Measurements from ENCODE around the gene PFKFB4.
A peak's percentile ranks its signal among the peaks of the same experiment; 100 is the strongest.

PFKFB4 gene

DNA sequence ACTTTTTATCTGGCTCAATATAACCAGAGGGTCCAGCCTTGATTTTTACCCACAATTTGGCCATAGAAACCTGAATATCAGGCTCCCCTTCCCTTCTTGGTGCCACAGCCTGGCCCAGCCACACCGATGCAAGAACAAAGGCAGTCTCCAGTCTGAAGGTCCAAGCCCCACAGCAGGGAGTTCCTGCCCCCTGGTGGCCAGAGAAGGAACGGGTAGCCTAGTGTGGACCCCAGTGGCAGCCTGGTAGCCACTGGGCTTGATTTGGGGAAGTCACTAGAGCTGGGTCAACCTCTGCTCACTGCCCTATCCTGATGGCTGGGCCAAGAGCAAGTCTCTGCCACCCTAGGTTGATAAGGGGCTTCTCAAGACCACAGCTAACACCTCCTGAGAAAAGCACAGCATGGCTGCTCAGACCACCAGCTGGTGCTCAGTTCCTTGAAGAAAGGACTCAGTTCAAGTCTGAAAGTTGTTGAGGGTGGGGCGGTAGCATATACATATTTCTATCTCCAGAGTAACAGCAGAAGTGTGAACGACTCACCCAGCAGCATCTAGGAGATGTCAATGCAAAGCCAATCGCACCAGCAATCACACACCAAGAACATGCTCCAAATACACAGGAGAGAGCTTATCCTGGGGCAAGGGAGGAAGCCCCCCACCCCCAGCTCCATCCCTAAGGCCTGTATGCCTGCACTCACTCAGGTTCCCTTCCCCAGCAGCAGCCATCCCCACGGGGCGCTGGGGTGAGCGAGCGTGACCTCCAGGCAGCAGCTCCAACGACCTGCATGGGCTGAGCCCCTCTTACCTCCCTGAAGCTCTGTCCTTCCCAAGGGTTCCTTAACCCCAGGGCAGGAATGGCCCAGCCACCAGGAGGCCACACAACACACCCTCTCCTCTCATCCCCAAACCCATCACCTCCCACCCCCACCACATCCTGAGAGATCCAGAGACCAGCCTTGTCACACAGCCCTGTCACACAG is 7.6 kb downstream of the PFKFB4 start:
- DNase-seq (ENCODE audit: extremely low read depth, low read depth), result peak; percentile 38
- TF ChIP-seq, protein P1, sequence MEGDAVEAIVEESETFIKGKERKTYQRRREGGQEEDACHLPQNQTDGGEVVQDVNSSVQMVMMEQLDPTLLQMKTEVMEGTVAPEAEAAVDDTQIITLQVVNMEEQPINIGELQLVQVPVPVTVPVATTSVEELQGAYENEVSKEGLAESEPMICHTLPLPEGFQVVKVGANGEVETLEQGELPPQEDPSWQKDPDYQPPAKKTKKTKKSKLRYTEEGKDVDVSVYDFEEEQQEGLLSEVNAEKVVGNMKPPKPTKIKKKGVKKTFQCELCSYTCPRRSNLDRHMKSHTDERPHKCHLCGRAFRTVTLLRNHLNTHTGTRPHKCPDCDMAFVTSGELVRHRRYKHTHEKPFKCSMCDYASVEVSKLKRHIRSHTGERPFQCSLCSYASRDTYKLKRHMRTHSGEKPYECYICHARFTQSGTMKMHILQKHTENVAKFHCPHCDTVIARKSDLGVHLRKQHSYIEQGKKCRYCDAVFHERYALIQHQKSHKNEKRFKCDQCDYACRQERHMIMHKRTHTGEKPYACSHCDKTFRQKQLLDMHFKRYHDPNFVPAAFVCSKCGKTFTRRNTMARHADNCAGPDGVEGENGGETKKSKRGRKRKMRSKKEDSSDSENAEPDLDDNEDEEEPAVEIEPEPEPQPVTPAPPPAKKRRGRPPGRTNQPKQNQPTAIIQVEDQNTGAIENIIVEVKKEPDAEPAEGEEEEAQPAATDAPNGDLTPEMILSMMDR (IDR thresholded peaks at IDR 0.05; ENCODE audit: low read depth, low read length), result peak; percentile 98

DNA sequence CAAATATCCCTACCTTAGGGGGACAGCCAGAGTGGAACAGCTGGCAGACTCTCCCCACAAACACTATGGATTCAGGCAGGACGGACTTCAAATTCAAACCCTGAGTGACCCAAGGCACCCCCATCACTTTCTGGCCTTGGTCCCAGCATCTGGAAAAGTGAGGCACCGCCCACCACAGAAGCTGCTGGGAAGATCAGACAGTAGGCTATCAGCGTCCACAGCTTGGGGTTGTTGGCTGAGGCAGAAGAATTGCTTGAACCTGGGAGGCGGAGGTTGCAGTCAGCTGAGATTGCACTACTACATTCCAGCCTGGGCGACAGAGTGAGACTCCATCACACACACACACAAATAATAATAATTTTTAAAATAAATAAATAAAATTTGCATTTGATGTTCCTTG is 8.5 kb downstream of the PFKFB4 start:
- no peak for DNase-seq (ENCODE audit: extremely low read depth, low read depth)
- TF ChIP-seq, protein P1 (IDR thresholded peaks at IDR 0.05; ENCODE audit: low read depth, low read length), result no peak

DNA sequence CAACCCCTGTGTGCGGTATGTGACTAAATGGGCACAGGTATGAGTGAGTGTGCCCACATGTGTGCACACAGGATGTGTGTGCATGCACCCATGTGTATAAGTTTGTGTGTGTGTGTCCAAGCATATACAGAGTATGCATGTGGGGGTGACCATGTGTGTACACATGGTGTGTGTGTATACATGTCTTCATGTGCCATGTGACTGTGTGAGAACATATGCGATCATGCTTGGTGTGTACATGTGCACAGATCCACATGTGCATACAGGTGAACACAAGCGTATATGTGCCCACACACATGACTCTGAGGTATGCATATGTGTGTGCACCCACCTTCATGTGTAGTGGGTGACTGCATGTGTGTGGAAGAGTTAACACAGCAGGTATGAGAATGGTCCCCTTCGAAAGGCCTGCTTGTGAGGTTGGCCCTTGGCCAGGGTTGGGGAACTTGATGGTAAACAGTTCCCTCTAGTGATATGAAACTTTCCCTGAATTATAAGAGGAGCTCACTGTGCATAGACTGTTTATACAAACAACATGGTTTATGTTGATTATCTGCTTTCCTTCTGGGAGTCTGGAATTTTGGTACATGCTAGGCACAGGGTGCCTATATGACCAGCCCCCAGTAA is 10.3 kb downstream of the PFKFB4 start:
- TF ChIP-seq, protein P1 (IDR thresholded peaks at IDR 0.05; ENCODE audit: low read depth, low read length), result no peak
- no peak for DNase-seq (ENCODE audit: extremely low read depth, low read depth)

DNA sequence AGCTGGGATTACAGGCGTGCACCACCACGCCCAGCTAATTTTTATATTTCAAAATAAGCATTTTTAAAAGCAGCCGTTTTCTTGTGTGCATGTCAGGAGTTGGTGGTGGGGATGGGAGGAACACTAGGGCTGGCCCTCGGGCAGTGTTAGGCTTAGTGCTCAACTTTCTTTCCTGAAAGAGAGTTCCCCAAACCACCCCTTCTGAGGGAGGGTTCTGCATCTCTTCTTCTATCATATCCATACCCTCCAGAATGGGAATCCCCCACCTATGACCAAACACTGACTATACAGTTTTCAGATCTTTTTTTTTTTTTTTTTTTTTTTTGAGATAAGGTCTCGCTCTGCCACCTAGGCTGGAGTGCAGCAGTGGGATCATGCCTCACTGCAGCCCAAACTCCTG is 12.5 kb downstream of the PFKFB4 start:
- no peak for DNase-seq (ENCODE audit: extremely low read depth, low read depth)

DNA sequence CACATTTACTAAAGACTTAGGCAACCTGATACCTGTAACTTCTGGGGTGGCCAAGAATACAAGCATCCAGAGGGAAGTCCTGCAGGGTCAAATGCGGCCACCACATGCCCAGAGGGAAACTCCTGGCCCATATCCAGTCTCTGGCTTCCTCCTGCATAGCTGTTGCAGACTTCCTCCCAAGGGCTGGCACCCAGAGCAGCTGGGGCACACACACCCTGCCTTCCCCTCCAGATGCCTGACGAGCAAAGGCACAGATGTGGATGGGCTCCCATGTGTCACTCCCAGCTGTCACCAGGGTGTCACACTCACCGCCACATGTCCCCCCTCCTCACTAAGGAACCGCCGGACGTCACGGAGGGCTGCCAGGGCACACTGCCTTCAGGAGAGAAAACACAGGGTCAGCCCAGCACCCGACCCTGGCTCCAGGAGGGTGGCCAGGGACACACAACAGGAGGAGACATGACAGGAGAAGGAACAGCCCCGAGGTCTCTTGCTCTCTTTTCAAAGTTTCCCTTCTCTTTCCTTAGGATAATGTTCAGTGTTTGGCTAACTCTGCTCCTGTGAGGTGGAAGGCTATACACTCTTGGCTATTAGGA is 13.2 kb downstream of the PFKFB4 start:
- TF ChIP-seq, protein P1 (IDR thresholded peaks at IDR 0.05; ENCODE audit: low read depth, low read length), result no peak
- DNase-seq (ENCODE audit: extremely low read depth, low read depth), result no peak

More for the DNA sequence above, 12.5 kb downstream of the PFKFB4 start:
- TF ChIP-seq, protein P1 (IDR thresholded peaks at IDR 0.05; ENCODE audit: low read depth, low read length), result no peak

DNA sequence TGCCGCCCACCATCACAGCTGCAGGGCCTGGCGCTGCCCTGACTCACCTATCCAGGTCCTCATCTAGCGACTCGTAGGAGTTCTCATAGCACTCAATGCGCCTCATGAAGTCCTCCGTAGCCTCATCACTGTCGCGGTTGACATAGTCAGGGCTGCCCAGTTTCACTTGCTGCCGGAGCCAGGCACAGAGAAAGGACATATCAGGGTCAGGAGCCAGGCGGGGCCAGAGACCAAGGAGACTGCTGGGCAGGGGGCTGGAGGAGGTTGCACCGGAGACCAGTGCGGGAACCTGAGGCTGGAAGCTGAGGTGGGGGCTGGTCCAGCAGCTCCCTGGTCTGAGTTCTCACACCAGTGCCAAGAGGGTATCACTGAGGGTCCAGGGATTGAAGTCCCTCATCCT is 18.2 kb downstream of the PFKFB4 start:
- DNase-seq (ENCODE audit: extremely low read depth, low read depth), result no peak
- TF ChIP-seq, protein P1 (IDR thresholded peaks at IDR 0.05; ENCODE audit: low read depth, low read length), result no peak

DNA sequence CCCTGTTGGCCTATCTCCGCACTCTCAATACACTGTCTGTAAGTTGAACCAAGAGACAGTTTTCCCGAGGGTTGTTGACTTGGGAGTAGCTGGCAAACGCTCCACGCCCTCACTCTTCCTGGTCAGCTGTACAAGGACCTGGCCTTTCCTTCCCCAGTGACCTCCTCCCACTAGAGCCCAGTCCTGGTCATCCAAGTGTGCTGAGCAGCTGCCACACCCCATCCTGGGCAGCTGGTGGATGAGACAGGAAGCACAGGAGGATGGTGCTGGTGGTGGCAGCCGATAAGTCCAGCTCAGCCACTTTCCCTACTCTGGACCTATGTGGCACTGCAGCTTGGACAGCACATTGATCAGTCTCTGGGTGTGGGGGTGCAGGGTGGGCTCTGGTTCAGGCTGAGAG is 19.8 kb downstream of the PFKFB4 start:
- TF ChIP-seq, protein P1 (IDR thresholded peaks at IDR 0.05; ENCODE audit: low read depth, low read length), result no peak

More for the DNA sequence above, 19.8 kb downstream of the PFKFB4 start:
- no peak for DNase-seq (ENCODE audit: extremely low read depth, low read depth)

Measured in AG09319 (cell line).